WTC11 (cell line): ENCODE results near the gene PLPP7.

Experiments used
- CTCF ChIP-seq: fragments of 200-600 bp; IDR thresholded peaks from 2 replicates; pipeline ENCODE4 v1.8.0; 2022; ENCODE audit warnings: antibody characterized with exemption
- ELF4 ChIP-seq: sonication (generic); formaldehyde crosslinking; IDR thresholded peaks from 2 replicates; pipeline ENCODE4 v1.8.1; 2022; ENCODE audit warnings: low read depth, mild to moderate bottlenecking, moderate library complexity, missing genetic modification reagents
- FOXJ3 ChIP-seq: sonication (generic); formaldehyde crosslinking; IDR thresholded peaks from 2 replicates; pipeline ENCODE4 v1.9.0; 2021; ENCODE audit warnings: missing genetic modification reagents, mild to moderate bottlenecking, borderline replicate concordance
- JAZF1 ChIP-seq: fragments of 250-450 bp; sonication (Bioruptor Pico); IDR thresholded peaks from 2 replicates; pipeline ENCODE4 v1.9.0; 2021; ENCODE audit warnings: moderate library complexity, mild to moderate bottlenecking, inconsistent platforms
- TF ChIP-seq, protein P1 (sequence below): sonication (generic); formaldehyde crosslinking; conservative IDR thresholded peaks from 2 replicates; pipeline ENCODE4 v1.8.1; 2022; ENCODE audit warnings: mild to moderate bottlenecking, missing genetic modification reagents
- TF ChIP-seq, protein P2 (sequence below): sonication (generic); formaldehyde crosslinking; IDR thresholded peaks from 2 replicates; pipeline ENCODE4 v1.8.1; 2022; ENCODE audit warnings: mild to moderate bottlenecking, missing genetic modification reagents, moderate library complexity, borderline replicate concordance

DNA sequence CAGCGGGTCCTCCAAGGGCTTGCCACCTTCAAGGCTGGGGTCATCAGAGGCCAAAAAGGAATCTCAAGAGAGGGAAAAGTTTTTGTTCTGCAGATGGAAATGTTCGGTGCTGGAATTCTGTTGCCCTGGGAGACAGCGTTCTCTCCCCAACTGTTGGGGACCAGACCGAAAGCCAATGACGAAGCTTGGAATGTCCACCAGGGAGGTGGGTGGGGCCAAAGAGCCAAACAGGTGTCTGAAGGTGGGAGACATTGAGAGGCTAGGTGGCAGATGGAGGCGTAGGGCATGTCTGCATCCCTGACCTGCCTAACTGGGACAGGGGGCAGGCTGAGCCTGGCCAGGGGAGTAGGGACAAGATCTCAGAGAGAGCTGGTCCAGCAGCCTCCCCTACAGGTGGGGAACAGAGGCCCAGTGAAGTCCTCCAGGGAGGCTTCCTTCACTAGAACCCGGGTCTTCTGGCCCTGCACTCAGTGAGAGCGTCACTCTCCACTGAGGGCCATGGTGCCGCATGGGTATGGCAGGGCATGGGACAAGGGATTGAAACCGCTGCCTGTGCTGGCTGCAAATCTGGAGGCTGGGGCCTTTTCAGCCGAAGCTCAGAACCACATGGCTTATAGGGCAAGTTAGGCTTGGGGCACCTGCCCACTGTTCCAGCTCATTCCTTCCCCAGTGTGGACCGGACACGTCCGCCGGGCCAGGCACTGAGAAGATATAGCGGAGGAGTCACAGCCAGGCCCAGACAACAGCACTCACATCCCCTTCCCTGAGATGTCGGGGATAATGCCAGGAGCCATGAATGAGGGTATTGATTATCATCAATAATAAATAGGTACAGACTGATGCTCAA, 8.2 kb upstream of the PLPP7 start:
- TF ChIP-seq FOXJ3 (CRISPR knock-in tag): no peak
- TF ChIP-seq ELF4 (CRISPR knock-in tag): no peak
- TF ChIP-seq CTCF: no peak
- TF ChIP-seq, protein P1, sequence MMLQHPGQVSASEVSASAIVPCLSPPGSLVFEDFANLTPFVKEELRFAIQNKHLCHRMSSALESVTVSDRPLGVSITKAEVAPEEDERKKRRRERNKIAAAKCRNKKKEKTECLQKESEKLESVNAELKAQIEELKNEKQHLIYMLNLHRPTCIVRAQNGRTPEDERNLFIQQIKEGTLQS (CRISPR knock-in tag): no peak
- TF ChIP-seq, protein P2, sequence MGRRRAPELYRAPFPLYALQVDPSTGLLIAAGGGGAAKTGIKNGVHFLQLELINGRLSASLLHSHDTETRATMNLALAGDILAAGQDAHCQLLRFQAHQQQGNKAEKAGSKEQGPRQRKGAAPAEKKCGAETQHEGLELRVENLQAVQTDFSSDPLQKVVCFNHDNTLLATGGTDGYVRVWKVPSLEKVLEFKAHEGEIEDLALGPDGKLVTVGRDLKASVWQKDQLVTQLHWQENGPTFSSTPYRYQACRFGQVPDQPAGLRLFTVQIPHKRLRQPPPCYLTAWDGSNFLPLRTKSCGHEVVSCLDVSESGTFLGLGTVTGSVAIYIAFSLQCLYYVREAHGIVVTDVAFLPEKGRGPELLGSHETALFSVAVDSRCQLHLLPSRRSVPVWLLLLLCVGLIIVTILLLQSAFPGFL: no peak
- no peak for TF ChIP-seq JAZF1
